WTC11 (cell line): Measurements from ENCODE around the gene TEX51. TPM values are rescaled to one million over a fixed set of nuclear protein-coding genes. Genes with fewer than 3 reads are reported as not detected.

Source experiments
- ATAC-seq: fragments of 200-7000 bp; cut with Tn5 transposase; 2 replicates; pipeline ENCODE4 v1.10.0; 2021; ENCODE audit warnings: mild to moderate bottlenecking, moderate library complexity
- CTCF ChIA-PET: fragments of 300-600 bp; sonication (Branson Sonifier 250); formaldehyde crosslinking; loops from one replicate; lab custom pipeline; 2021; ENCODE audit warnings: antibody characterized with exemption; lab: Charles Lee
- POLR2A ChIA-PET: fragments of 350-600 bp; sonication (Branson Sonifier 250); formaldehyde crosslinking; loops from one replicate; lab custom pipeline; 2021; ENCODE audit warnings: antibody characterized with exemption; lab: Charles Lee
- DNase-seq: peaks from one replicate; pipeline ENCODE4 v3.0.0; 2021; ENCODE audit warnings: low spot score
- H3K27ac Mint-ChIP-seq: 2 replicates; pipeline ENCODE4 v1.8.0; 2021; ENCODE audit warnings: mixed read lengths
- H3K27me3 Mint-ChIP-seq: 2 replicates; pipeline ENCODE4 v1.8.0; 2021; ENCODE audit warnings: low read depth, mild to moderate bottlenecking, moderate library complexity, mixed read lengths
- H3K36me3 Mint-ChIP-seq: 2 replicates; pipeline ENCODE4 v1.8.0; 2021; ENCODE audit warnings: mixed read lengths
- H3K4me1 Mint-ChIP-seq: 2 replicates; pipeline ENCODE4 v1.8.0; 2022; ENCODE audit warnings: mixed read lengths
- H3K4me3 Mint-ChIP-seq: 2 replicates; pipeline ENCODE4 v1.8.0; 2021; ENCODE audit warnings: mild to moderate bottlenecking, moderate library complexity, mixed read lengths
- H3K9me3 Mint-ChIP-seq: 2 replicates; pipeline ENCODE4 v1.8.0; 2021; ENCODE audit warnings: mixed read lengths
- ATF6 ChIP-seq: sonication (generic); formaldehyde crosslinking; IDR thresholded peaks from 2 replicates; pipeline ENCODE4 v1.8.1; 2023; ENCODE audit warnings: mild to moderate bottlenecking, missing genetic modification reagents
- CREM ChIP-seq: sonication (generic); formaldehyde crosslinking; IDR thresholded peaks from 2 replicates; pipeline ENCODE4 v1.8.1; 2022; ENCODE audit warnings: mild to moderate bottlenecking, missing genetic modification reagents, moderate library complexity
- E2F4 ChIP-seq: sonication (generic); formaldehyde crosslinking; IDR thresholded peaks from 2 replicates; pipeline ENCODE4 v1.8.1; 2022; ENCODE audit warnings: low read depth, mild to moderate bottlenecking, moderate library complexity, missing genetic modification reagents, borderline replicate concordance
- ELF4 ChIP-seq: sonication (generic); formaldehyde crosslinking; IDR thresholded peaks from 2 replicates; pipeline ENCODE4 v1.8.1; 2022; ENCODE audit warnings: low read depth, mild to moderate bottlenecking, moderate library complexity, missing genetic modification reagents
- ERG ChIP-seq: fragments of 250-450 bp; sonication (Bioruptor Pico); IDR thresholded peaks from 2 replicates; pipeline ENCODE4 v1.8.0; 2021; ENCODE audit warnings: mild to moderate bottlenecking
- FOXJ3 ChIP-seq: sonication (generic); formaldehyde crosslinking; IDR thresholded peaks from 2 replicates; pipeline ENCODE4 v1.9.0; 2021; ENCODE audit warnings: missing genetic modification reagents, mild to moderate bottlenecking, borderline replicate concordance
- FOXK1 ChIP-seq: sonication (generic); formaldehyde crosslinking; IDR thresholded peaks from 2 replicates; pipeline ENCODE4 v1.8.0; 2022; ENCODE audit warnings: mild to moderate bottlenecking, moderate library complexity, missing genetic modification reagents
- FOXP4 ChIP-seq: sonication (generic); formaldehyde crosslinking; IDR thresholded peaks from 2 replicates; pipeline ENCODE4 v1.8.0; 2022; ENCODE audit warnings: mild to moderate bottlenecking, missing genetic modification reagents
- JAZF1 ChIP-seq: fragments of 250-450 bp; sonication (Bioruptor Pico); IDR thresholded peaks from 2 replicates; pipeline ENCODE4 v1.9.0; 2021; ENCODE audit warnings: moderate library complexity, mild to moderate bottlenecking, inconsistent platforms
- NFATC4 ChIP-seq: fragments of 250-450 bp; sonication (Bioruptor Pico); IDR thresholded peaks from 2 replicates; pipeline ENCODE4 v1.9.0; 2021; ENCODE audit warnings: mild to moderate bottlenecking
- NFYB ChIP-seq: sonication (generic); formaldehyde crosslinking; conservative IDR thresholded peaks from 2 replicates; pipeline ENCODE4 v1.8.0; 2022; ENCODE audit warnings: low read depth, missing genetic modification reagents
- NR2C2 ChIP-seq: sonication (generic); formaldehyde crosslinking; IDR thresholded peaks from 2 replicates; pipeline ENCODE4 v1.8.0; 2022; ENCODE audit warnings: mild to moderate bottlenecking, missing genetic modification reagents
- SOX15 ChIP-seq: fragments of 250-450 bp; sonication (Bioruptor Pico); IDR thresholded peaks from 2 replicates; pipeline ENCODE4 v1.9.0; 2021; ENCODE audit warnings: mild to moderate bottlenecking
- TEAD1 ChIP-seq: sonication (generic); formaldehyde crosslinking; IDR thresholded peaks from 2 replicates; pipeline ENCODE4 v1.8.0; 2022; ENCODE audit warnings: mild to moderate bottlenecking, missing genetic modification reagents
- ZBTB21 ChIP-seq: sonication (generic); formaldehyde crosslinking; IDR thresholded peaks from 2 replicates; pipeline ENCODE4 v1.8.1; 2023; ENCODE audit warnings: mild to moderate bottlenecking, missing genetic modification reagents, borderline replicate concordance
- ZBTB43 ChIP-seq: sonication (generic); formaldehyde crosslinking; IDR thresholded peaks from 2 replicates; pipeline ENCODE4 v1.8.1; 2023; ENCODE audit warnings: mild to moderate bottlenecking, missing genetic modification reagents
- ZNF263 ChIP-seq: sonication (generic); formaldehyde crosslinking; IDR thresholded peaks from 2 replicates; pipeline ENCODE4 v1.8.1; 2022; ENCODE audit warnings: low read depth, mild to moderate bottlenecking, moderate library complexity, missing genetic modification reagents
- ZNF396 ChIP-seq: fragments of 250-450 bp; sonication (Bioruptor Pico); IDR thresholded peaks from 2 replicates; pipeline ENCODE4 v1.8.0; 2021; ENCODE audit warnings: mild to moderate bottlenecking, moderate library complexity, borderline replicate concordance
- ZNF425 ChIP-seq: fragments of 250-450 bp; sonication (Bioruptor Pico); conservative IDR thresholded peaks from 2 replicates; pipeline ENCODE4 v1.9.0; 2021; ENCODE audit warnings: mild to moderate bottlenecking
- ZNF532 ChIP-seq: fragments of 250-450 bp; sonication (Bioruptor Pico); IDR thresholded peaks from 2 replicates; pipeline ENCODE4 v1.9.0; 2021; ENCODE audit warnings: mild to moderate bottlenecking, borderline replicate concordance
- total RNA-seq: library from RNA; stranded (reverse); gene quantifications from 3 replicates; pipeline ENCODE4 v1.2.3, GENCODE V29; 2021

The TEX51 gene
- total RNA-seq, 1 experiment from 2014 or later: not detected

- DNase-seq: no peak
- CTCF ChIA-PET: interaction anchor here (2.1 kb wide), 1 partner anchor 16 kb away, joined by 11 read pairs; no protein-coding TSS in a partner anchor
- ATAC-seq: no peak
- POLR2A ChIA-PET: no interaction called here
- peaks cover 50% of the 10 kb centered on the region for H3K9me3 Mint-ChIP-seq
- no peak overlapping the region for H3K27ac Mint-ChIP-seq
- peaks cover 19% of the 10 kb centered on the region for H3K27me3 Mint-ChIP-seq
- no peaks in the 10 kb centered on the region for H3K4me1 Mint-ChIP-seq
- H3K36me3 Mint-ChIP-seq: peaks cover 14% of the 10 kb centered on the region
- TF ChIP-seq ZBTB21 (CRISPR knock-in tag) (no peak), ELF4 (CRISPR knock-in tag) (no peak), E2F4 (CRISPR knock-in tag) (no peak)
- no peak overlapping the region for H3K4me3 Mint-ChIP-seq
These were observed 3.6 kb downstream of the TEX51 start for GRCh38 chr2:126902152-126902835.

- Mint-ChIP-seq H3K4me1 (no peaks in the 10 kb centered on the region), H3K9me3 (peaks cover 49% of the 10 kb centered on the region), H3K4me3 (no peak overlapping the region), H3K36me3 (peaks cover 14% of the 10 kb centered on the region), H3K27ac (no peak overlapping the region), H3K27me3 (peaks cover 19% of the 10 kb centered on the region)
- ATAC-seq (no peak), DNase-seq (no peak)
- CTCF ChIA-PET: interaction anchor here (2.1 kb wide), 1 partner anchor 16 kb away, joined by 11 read pairs; no protein-coding TSS in a partner anchor
- TF ChIP-seq ZBTB43 (CRISPR knock-in tag): no peak
- no peak for TF ChIP-seq ZNF425 (CRISPR knock-in tag)
- TF ChIP-seq NFATC4 (CRISPR knock-in tag): no peak
- TF ChIP-seq FOXP4 (CRISPR knock-in tag): no peak
- TF ChIP-seq TEAD1 (CRISPR knock-in tag): no peak
- no peak for TF ChIP-seq ZBTB21 (CRISPR knock-in tag)
- no peak for TF ChIP-seq NFYB (CRISPR knock-in tag)
- no peak for TF ChIP-seq CREM (CRISPR knock-in tag)
- no peak for TF ChIP-seq FOXJ3 (CRISPR knock-in tag)
- TF ChIP-seq ERG (CRISPR knock-in tag): no peak
- TF ChIP-seq ZNF263 (CRISPR knock-in tag): no peak
- TF ChIP-seq ZNF396 (CRISPR knock-in tag): no peak
- no peak for TF ChIP-seq JAZF1 (CRISPR knock-in tag)
- TF ChIP-seq ZNF532 (CRISPR knock-in tag): no peak
- TF ChIP-seq ATF6 (CRISPR knock-in tag): no peak
- TF ChIP-seq NR2C2: no peak
- no peak for TF ChIP-seq SOX15 (CRISPR knock-in tag)
- no peak for TF ChIP-seq FOXK1 (CRISPR knock-in tag)
- POLR2A ChIA-PET: no interaction called here
These were observed 4.2 kb downstream of the TEX51 start for GRCh38 chr2:126902859-126903258.
